A549 (cell line): ENCODE measurements around the gene ERGIC1. TPM values are rescaled to one million over a fixed set of nuclear protein-coding genes. Genes with fewer than 3 reads are reported as not detected.
A peak's percentile ranks its signal among the peaks of the same experiment; 100 is the strongest.

Experiments used
- ATAC-seq, 2 experiments: fragments of 200-7000 bp in 1 of 2; fragments of >200 bp in 1 of 2; cut with Nextera tagmentation in 1 of 2; cut with Tn5 transposase in 1 of 2; 3 replicates each; pipeline versions ENCODE4 v1.8.0 to v1.9.1; 2018 to 2020; ENCODE audit warnings: mild to moderate bottlenecking in 1 of 2, moderate library complexity in 1 of 2
- CTCF ChIA-PET: fragments of 300-600 bp; sonication (Branson Sonifier 250); formaldehyde crosslinking; extraction: SDS; loops from one replicate; lab custom pipeline; 2021; ENCODE audit warnings: antibody characterized with exemption, inconsistent platforms; lab: Yijun Ruan, JAX
- POLR2A ChIA-PET: fragments of 350-600 bp; formaldehyde crosslinking; extraction: SDS; loops from one replicate; lab custom pipeline; 2021; ENCODE audit warnings: antibody characterized with exemption, inconsistent platforms; lab: Yijun Ruan, JAX
- DNase-seq, 2 experiments: peaks; one replicate each; pipeline versions ENCODE4 v3.0.0 to v3.0.0-alpha.2; 2011 to 2016; ENCODE audit warnings: low read depth in 1 of 2, low spot score in 1 of 2
- FAIRE-seq: peaks from 2 replicates; lab custom pipeline; 2011; peaks lifted over from hg19 to GRCh38; lab: Jason Lieb, UNC
- H3K27ac ChIP-seq, 2 experiments: fragments of >200 bp; sonication (Bioruptor Twin); formaldehyde crosslinking; 3 replicates each; pipeline ENCODE4 v1.5.1; 2016 to 2017
- H3K4me1 ChIP-seq: fragments of >200 bp; sonication (Bioruptor Twin); formaldehyde crosslinking; 3 replicates; pipeline ENCODE4 v1.6.1; 2016
- H3K4me2 ChIP-seq: fragments of >200 bp; sonication (Bioruptor Twin); formaldehyde crosslinking; 3 replicates; pipeline ENCODE4 v1.6.1; 2016
- H3K4me3 ChIP-seq: fragments of >200 bp; sonication (Bioruptor Twin); formaldehyde crosslinking; 3 replicates; pipeline ENCODE4 v1.5.1; 2016
- H3K9me3 ChIP-seq: fragments of >200 bp; sonication (Bioruptor Twin); formaldehyde crosslinking; 3 replicates; pipeline ENCODE4 v1.6.1; 2016
- ATOH8 ChIP-seq: fragments of 250-450 bp; sonication (Bioruptor Pico); IDR thresholded peaks from 2 replicates; pipeline ENCODE4 v1.5.0; 2020; ENCODE audit warnings: low read depth, mild to moderate bottlenecking, moderate library complexity
- CBX2 ChIP-seq: fragments of 200-600 bp; sonication (generic); IDR thresholded peaks from 2 replicates; pipeline ENCODE4 v1.6.1; 2016; ENCODE audit warnings: low read depth, mild to moderate bottlenecking, borderline replicate concordance
- CEBPB ChIP-seq, 2 experiments: fragments of >200 bp in 1 of 2; sonication (Bioruptor Twin) in 1 of 2; formaldehyde crosslinking in 1 of 2; IDR thresholded peaks; 2 replicates each; pipeline ENCODE4 v1.6.1; 2012 to 2016
- CHD2 ChIP-seq: fragments of 150-350 bp; IDR thresholded peaks from 2 replicates; pipeline ENCODE4 v1.6.1; 2014; ENCODE audit warnings: low read length; ENCODE audit not compliant: partially characterized antibody
- EP300 ChIP-seq, 2 experiments: fragments of >200 bp; sonication (Bioruptor Twin); formaldehyde crosslinking; IDR thresholded peaks; 2 replicates in 1 of 2; 3 replicates in 1 of 2; pipeline ENCODE4 v1.6.1; 2016 to 2017
- FOSL2 ChIP-seq, 2 experiments: fragments of 450-650 bp in 1 of 2; fragments of >200 bp in 1 of 2; sonication (Bioruptor Twin) in 1 of 2; formaldehyde crosslinking; IDR thresholded peaks; 2 replicates each; pipeline versions ENCODE4 v1.5.0 to v1.6.1; 2016 to 2020; ENCODE audit warnings: mild to moderate bottlenecking in 1 of 2, moderate library complexity in 1 of 2
- FOXS1 ChIP-seq: fragments of 250-450 bp; sonication (Bioruptor Pico); IDR thresholded peaks from 2 replicates; pipeline ENCODE4 v1.5.0; 2020; ENCODE audit warnings: mild to moderate bottlenecking, moderate library complexity
- GATA3 ChIP-seq: IDR thresholded peaks from 2 replicates; pipeline ENCODE4 v1.6.1; 2012; ENCODE audit warnings: borderline replicate concordance
- HDAC2 ChIP-seq: fragments of 200-600 bp; sonication (generic); IDR thresholded peaks from 2 replicates; pipeline ENCODE4 v1.6.1; 2016
- HOXA7 ChIP-seq: fragments of 250-450 bp; sonication (Bioruptor Pico); IDR thresholded peaks from 2 replicates; pipeline ENCODE4 v1.5.0; 2020; ENCODE audit warnings: mild to moderate bottlenecking, moderate library complexity
- HOXB13 ChIP-seq: fragments of 250-450 bp; sonication (Bioruptor Pico); IDR thresholded peaks from 2 replicates; pipeline ENCODE4 v1.5.0; 2020; ENCODE audit warnings: low read depth, mild to moderate bottlenecking, moderate library complexity
- HOXB5 ChIP-seq: fragments of 250-450 bp; sonication (Bioruptor Pico); IDR thresholded peaks from 2 replicates; pipeline ENCODE4 v1.5.0; 2020; ENCODE audit warnings: mild to moderate bottlenecking, moderate library complexity
- JUN ChIP-seq, 2 experiments: fragments of >200 bp; sonication (Bioruptor Twin); formaldehyde crosslinking; IDR thresholded peaks; 2 replicates in 1 of 2; 3 replicates in 1 of 2; pipeline ENCODE4 v1.6.1; 2016 to 2017
- JUNB ChIP-seq: fragments of >200 bp; sonication (Bioruptor Twin); formaldehyde crosslinking; IDR thresholded peaks from 2 replicates; pipeline ENCODE4 v1.6.1; 2016
- KDM1A ChIP-seq: fragments of 200-600 bp; sonication (generic); IDR thresholded peaks from 2 replicates; pipeline ENCODE4 v1.6.1; 2016; ENCODE audit warnings: low read depth, mild to moderate bottlenecking
- KDM5A ChIP-seq: fragments of 200-600 bp; sonication (generic); IDR thresholded peaks from 2 replicates; pipeline ENCODE4 v1.6.1; 2016; ENCODE audit warnings: antibody characterized with exemption, mild to moderate bottlenecking
- MAFK ChIP-seq: fragments of 450-650 bp; IDR thresholded peaks from 2 replicates; pipeline ENCODE4 v1.6.1; 2014; ENCODE audit not compliant: partially characterized antibody
- MYC ChIP-seq: IDR thresholded peaks from 2 replicates; pipeline ENCODE4 v1.6.1; 2012; ENCODE audit warnings: mild to moderate bottlenecking, inconsistent platforms, low read length, improper control_type of control experiment, borderline replicate concordance
- NR3C1 ChIP-seq: fragments of >200 bp; sonication (Bioruptor Twin); formaldehyde crosslinking; IDR thresholded peaks from 3 replicates; pipeline ENCODE4 v1.6.1; 2017
- RAD21 ChIP-seq, 2 experiments: fragments of >200 bp in 1 of 2; sonication (Bioruptor Twin) in 1 of 2; formaldehyde crosslinking in 1 of 2; IDR thresholded peaks in 1 of 2; conservative IDR thresholded peaks in 1 of 2; 2 replicates in 1 of 2; 3 replicates in 1 of 2; pipeline ENCODE4 v1.6.1; 2012 to 2018; ENCODE audit warnings: inconsistent platforms in 1 of 2
- RARB ChIP-seq: fragments of 250-450 bp; sonication (Bioruptor Pico); IDR thresholded peaks from 2 replicates; pipeline ENCODE4 v1.8.0; 2021; ENCODE audit warnings: mild to moderate bottlenecking, moderate library complexity
- RCOR1 ChIP-seq: fragments of 150-350 bp; IDR thresholded peaks from 2 replicates; pipeline ENCODE4 v1.6.1; 2014; ENCODE audit warnings: antibody characterized with exemption, low read length, low read depth
- SMC3 ChIP-seq: fragments of >200 bp; sonication (Bioruptor Twin); formaldehyde crosslinking; IDR thresholded peaks from 3 replicates; pipeline ENCODE4 v1.6.1; 2018; ENCODE audit warnings: inconsistent platforms
- TFCP2L1 ChIP-seq: fragments of 250-450 bp; sonication (Bioruptor Pico); IDR thresholded peaks from 2 replicates; pipeline ENCODE4 v1.5.0; 2021; ENCODE audit warnings: mild to moderate bottlenecking
- TP53 ChIP-seq: fragments of 250-450 bp; sonication (Bioruptor Pico); IDR thresholded peaks from 2 replicates; pipeline ENCODE4 v1.5.0; 2021; ENCODE audit warnings: mild to moderate bottlenecking, moderate library complexity
- ZFP36 ChIP-seq: fragments of 450-650 bp; IDR thresholded peaks from 2 replicates; pipeline ENCODE4 v1.6.1; 2014; ENCODE audit warnings: borderline replicate concordance; ENCODE audit not compliant: partially characterized antibody
- ZSCAN20 ChIP-seq: fragments of 250-450 bp; sonication (Bioruptor Pico); IDR thresholded peaks from 2 replicates; pipeline ENCODE4 v1.8.0; 2022; ENCODE audit warnings: mild to moderate bottlenecking, moderate library complexity
- WGBS: methylation state at CpG from one replicate; pipeline ENCODE4 v1.1.6; 2017; ENCODE audit errors: missing lambda C conversion rate; 5-methylcytosine and 5-hydroxymethylcytosine counted together
- polyA plus RNA-seq, 4 experiments: library from polyadenylated mRNA; depleted of rRNA in 3 of 4; stranded (reverse); fragments of >200 nt; fragmentation: RNase III in 1 of 4; extraction: RNeasy Plus Mini Kit Qiagen cat#74134 plus additional on column Dnase treatment in 1 of 4; gene quantifications; 2 replicates in 3 of 4; 3 replicates in 1 of 4; pipeline ENCODE4 v1.2.3, GENCODE V29; 2011 to 2017
- TF ChIP-seq, protein P1 (sequence below): fragments of 450-650 bp; IDR thresholded peaks from 2 replicates; pipeline ENCODE4 v1.6.1; 2014; ENCODE audit warnings: antibody characterized with exemption
- TF ChIP-seq, protein P2 (sequence below): fragments of >200 bp; sonication (Bioruptor Twin); formaldehyde crosslinking; IDR thresholded peaks from 3 replicates; pipeline ENCODE4 v1.6.1; 2016
- TF ChIP-seq, protein P3 (sequence below): IDR thresholded peaks from 2 replicates; pipeline ENCODE4 v1.6.1; 2012

The ERGIC1 gene
- polyA plus RNA-seq, 2 of the 4 experiments (the other 2 are of a cell fraction) = 176 to 304 TPM

DNA sequence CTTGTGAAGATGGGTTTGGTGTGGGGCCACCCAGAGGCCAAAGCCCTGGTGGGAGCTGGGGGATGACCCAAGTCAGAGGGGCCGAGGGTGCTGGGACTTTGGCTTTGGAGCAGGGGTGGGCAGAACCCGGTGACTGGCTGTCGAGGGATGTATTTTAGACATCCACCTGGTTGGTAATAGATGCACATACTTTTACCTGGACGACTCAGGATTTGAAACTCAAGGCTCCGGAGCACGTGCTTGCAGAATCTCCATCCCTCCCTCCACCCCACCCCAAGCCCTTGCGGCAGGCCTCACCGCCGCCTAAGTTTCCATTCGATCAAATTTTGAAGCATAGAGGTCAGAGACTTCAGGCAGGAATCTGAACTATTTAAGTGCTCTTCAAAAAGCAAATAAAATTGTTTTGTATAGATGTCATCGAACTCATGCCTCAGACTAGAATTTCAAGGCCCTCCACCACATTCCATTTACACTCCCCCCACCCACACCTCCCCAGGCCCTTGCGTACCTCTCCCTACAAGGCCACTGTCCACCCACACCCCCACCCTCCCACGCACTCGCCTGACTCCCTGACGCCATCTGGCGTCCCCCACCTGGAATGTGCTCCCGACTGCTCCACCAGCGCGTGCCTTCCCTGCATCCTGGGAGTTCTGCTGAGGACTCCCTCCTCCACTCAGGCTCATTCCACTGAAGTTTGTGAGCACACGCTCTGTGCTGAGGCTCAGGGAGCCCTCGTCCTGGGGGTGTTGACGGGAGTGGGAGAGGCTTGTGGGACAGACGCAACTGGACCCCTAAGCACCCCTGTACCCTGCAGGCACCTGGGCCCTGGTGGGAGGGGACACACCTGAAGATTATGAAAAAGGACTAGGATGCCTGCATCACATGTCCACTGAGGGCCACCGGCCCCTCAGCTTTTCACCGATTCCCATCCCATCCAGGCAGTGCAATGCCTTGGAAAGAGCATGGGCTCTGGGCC, 68.7 kb downstream of the ERGIC1 start (continued):
- TF ChIP-seq, protein P1, sequence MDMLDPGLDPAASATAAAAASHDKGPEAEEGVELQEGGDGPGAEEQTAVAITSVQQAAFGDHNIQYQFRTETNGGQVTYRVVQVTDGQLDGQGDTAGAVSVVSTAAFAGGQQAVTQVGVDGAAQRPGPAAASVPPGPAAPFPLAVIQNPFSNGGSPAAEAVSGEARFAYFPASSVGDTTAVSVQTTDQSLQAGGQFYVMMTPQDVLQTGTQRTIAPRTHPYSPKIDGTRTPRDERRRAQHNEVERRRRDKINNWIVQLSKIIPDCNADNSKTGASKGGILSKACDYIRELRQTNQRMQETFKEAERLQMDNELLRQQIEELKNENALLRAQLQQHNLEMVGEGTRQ = no peak
- TF ChIP-seq, protein P2, sequence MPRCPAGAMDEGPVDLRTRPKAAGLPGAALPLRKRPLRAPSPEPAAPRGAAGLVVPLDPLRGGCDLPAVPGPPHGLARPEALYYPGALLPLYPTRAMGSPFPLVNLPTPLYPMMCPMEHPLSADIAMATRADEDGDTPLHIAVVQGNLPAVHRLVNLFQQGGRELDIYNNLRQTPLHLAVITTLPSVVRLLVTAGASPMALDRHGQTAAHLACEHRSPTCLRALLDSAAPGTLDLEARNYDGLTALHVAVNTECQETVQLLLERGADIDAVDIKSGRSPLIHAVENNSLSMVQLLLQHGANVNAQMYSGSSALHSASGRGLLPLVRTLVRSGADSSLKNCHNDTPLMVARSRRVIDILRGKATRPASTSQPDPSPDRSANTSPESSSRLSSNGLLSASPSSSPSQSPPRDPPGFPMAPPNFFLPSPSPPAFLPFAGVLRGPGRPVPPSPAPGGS = peak; percentile 83; the same call in 2 of the 3 replicates
- TF ChIP-seq MYC = no peak
- TF ChIP-seq RCOR1 = no peak
- TF ChIP-seq NR3C1 = no peak
- no peak for TF ChIP-seq HDAC2
- peak; percentile 52 to 71; a peak in 3 of 4 replicates for TF ChIP-seq CEBPB (IDR thresholded peaks at IDR 0.05)
- peak; percentile 15; the same call in 1 of the 2 replicates for TF ChIP-seq TP53 (CRISPR knock-in tag)
- no peak for TF ChIP-seq CBX2
- no peak for TF ChIP-seq ZFP36

- 24% methylated on average over 4 of the region's 4 CpGs for WGBS
- peak overlapping the region; percentile 66 for H3K4me2 ChIP-seq
- H3K9me3 ChIP-seq = no peaks in the 10 kb centered on the region
- H3K4me1 ChIP-seq = peaks cover 95% of the 10 kb centered on the region
- H3K27ac ChIP-seq = peak overlapping the region; percentile 99 to 100
- H3K4me3 ChIP-seq = no peak overlapping the region
- no peak for TF ChIP-seq CHD2
- TF ChIP-seq JUNB = peak; percentile 77
- TF ChIP-seq MYC = 0 out of 2 replicates have a peak, but pooled peaks have one; percentile 44
- TF ChIP-seq, protein P3, sequence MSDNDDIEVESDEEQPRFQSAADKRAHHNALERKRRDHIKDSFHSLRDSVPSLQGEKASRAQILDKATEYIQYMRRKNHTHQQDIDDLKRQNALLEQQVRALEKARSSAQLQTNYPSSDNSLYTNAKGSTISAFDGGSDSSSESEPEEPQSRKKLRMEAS = peak; percentile 80
- TF ChIP-seq TFCP2L1 (CRISPR knock-in tag) = peak; percentile 87
- peak; percentile 58 for TF ChIP-seq ATOH8 (CRISPR knock-in tag)
- peak; percentile 86 for TF ChIP-seq ZSCAN20 (CRISPR knock-in tag)
- TF ChIP-seq FOXS1 (CRISPR knock-in tag) = peak; percentile 32
- TF ChIP-seq, protein P2 = 0 out of 3 replicates have a peak, but pooled peaks have one; percentile 45
- TF ChIP-seq KDM1A = no peak
- TF ChIP-seq HOXB13 = peak; percentile 83
- TF ChIP-seq HOXA7 = no peak
- peak; percentile 83 for TF ChIP-seq HOXB5 (CRISPR knock-in tag)
- peak; percentile 18; a peak in 2 of 5 replicates for TF ChIP-seq RAD21 (conservative IDR thresholded peaks at IDR 0.05 in 1 of 2, IDR thresholded peaks at IDR 0.05 in 1 of 2)
- TF ChIP-seq EP300 (IDR thresholded peaks at IDR 0.05) = peak; percentile 74 to 88; a peak in 3 of 5 replicates
- TF ChIP-seq KDM5A = no peak
- TF ChIP-seq GATA3 = peak; percentile 89
- peak; percentile 71 for TF ChIP-seq FOSL2 (IDR thresholded peaks at IDR 0.05)
- TF ChIP-seq FOSL2 (CRISPR knock-in tag; IDR thresholded peaks at IDR 0.05) = peak; percentile 93
- peak; percentile 70 for TF ChIP-seq RARB (CRISPR knock-in tag)
- TF ChIP-seq ZFP36 = no peak
- TF ChIP-seq MAFK = no peak
- TF ChIP-seq JUN (IDR thresholded peaks at IDR 0.05) = peak in 1 of 2 experiments; percentile 59; a peak in 1 of 5 replicates
- TF ChIP-seq SMC3 = peak; percentile 38; the same call in 1 of the 3 replicates
- ATAC-seq = no peak
- ChIA-PET POLR2A (interaction anchor here (0.5 to 2.9 kb wide), 6 partner anchors 16 to 196 kb away, joined by 3 to 29 read pairs (median 4); partner anchors contain the start of gene DUSP1), CTCF (interaction anchor here (1.2 to 12.0 kb wide), 9 partner anchors 8 to 197 kb away, joined by 4 to 131 read pairs (median 8); partner anchors contain the start of gene DUSP1)
- DNase-seq = peak in 1 of 2 experiments; percentile 92
- no peak for FAIRE-seq
These were observed 69.7 kb downstream of the ERGIC1 start for GRCh38 chr5:172903790-172904189.
